K562 (cell line): ENCODE measurements around the gene LAMB3. TPM values are rescaled to one million over a fixed set of nuclear protein-coding genes. Genes with fewer than 3 reads are reported as not detected.

ENCODE experiments used
- CBX1 ChIP-seq: sonication (generic); IDR thresholded peaks from 2 replicates; pipeline ENCODE4 v1.6.1; 2016; ENCODE audit warnings: antibody characterized with exemption, low read depth, mild to moderate bottlenecking
- ZNF77 ChIP-seq: fragments of 250-450 bp; sonication (Bioruptor Pico); IDR thresholded peaks from 2 replicates; pipeline ENCODE4 v1.5.0; 2020
- polyA plus RNA-seq, 8 experiments: library from polyadenylated mRNA; depleted of rRNA in 4 of 8; stranded (reverse) in 5 of 8; unstranded in 3 of 8; fragments of >200 nt; fragmentation: Nextera tagmentation in 2 of 8; fragmentation: Illumina TruSeq in 1 of 8; extraction: Ambion mirVana in 2 of 8; extraction: Trizol in 1 of 8; gene quantifications; 2 replicates each; pipeline versions ENCODE4 v1.2.1 to v1.2.3, GENCODE V29; 2011 to 2014; ENCODE audit warnings: inconsistent platforms in 1 of 8, missing spikeins in 1 of 8
- total RNA-seq, 7 experiments: library from RNA; depleted of rRNA in 6 of 7; stranded (reverse); fragments of >200 nt in 6 of 7; fragmentation: Illumina TruSeq in 2 of 7; extraction: Trizol in 2 of 7; gene quantifications; 2 replicates each; pipeline versions ENCODE4 v1.2.1 to v1.2.3, GENCODE V29; 2011 to 2021; ENCODE audit warnings: low replicate concordance in 1 of 7
- TF ChIP-seq, protein P1 (sequence below), 2 experiments: IDR thresholded peaks; 2 replicates each; pipeline ENCODE4 v1.6.1; 2012; ENCODE audit warnings: improper control_type of control experiment in 2 of 2, low read depth in 2 of 2, low read length in 2 of 2, borderline replicate concordance in 1 of 2
- TF ChIP-seq, protein P2 (sequence below): fragments of 450-650 bp; conservative IDR thresholded peaks from 2 replicates; pipeline ENCODE4 v1.6.1; 2016; ENCODE audit warnings: missing genetic modification characterization, low read depth, mild to moderate bottlenecking, missing compliant biosample characterization, moderate library complexity
- TF ChIP-seq, protein P3 (sequence below): sonication (generic); formaldehyde crosslinking; IDR thresholded peaks from 2 replicates; pipeline ENCODE4 v1.8.0; 2023; ENCODE audit warnings: mild to moderate bottlenecking, missing genetic modification reagents
- TF ChIP-seq, protein P4 (sequence below): fragments of 450-650 bp; IDR thresholded peaks from 2 replicates; pipeline ENCODE4 v1.6.1; 2016; ENCODE audit warnings: mild to moderate bottlenecking, moderate library complexity

Gene LAMB3
- total and polyA plus RNA-seq, 9 of the 15 experiments (the other 6 are each of a cell fraction or from before 2014, with no cell fraction given): 0.08 to 1.3 (median 0.91) TPM

DNA sequence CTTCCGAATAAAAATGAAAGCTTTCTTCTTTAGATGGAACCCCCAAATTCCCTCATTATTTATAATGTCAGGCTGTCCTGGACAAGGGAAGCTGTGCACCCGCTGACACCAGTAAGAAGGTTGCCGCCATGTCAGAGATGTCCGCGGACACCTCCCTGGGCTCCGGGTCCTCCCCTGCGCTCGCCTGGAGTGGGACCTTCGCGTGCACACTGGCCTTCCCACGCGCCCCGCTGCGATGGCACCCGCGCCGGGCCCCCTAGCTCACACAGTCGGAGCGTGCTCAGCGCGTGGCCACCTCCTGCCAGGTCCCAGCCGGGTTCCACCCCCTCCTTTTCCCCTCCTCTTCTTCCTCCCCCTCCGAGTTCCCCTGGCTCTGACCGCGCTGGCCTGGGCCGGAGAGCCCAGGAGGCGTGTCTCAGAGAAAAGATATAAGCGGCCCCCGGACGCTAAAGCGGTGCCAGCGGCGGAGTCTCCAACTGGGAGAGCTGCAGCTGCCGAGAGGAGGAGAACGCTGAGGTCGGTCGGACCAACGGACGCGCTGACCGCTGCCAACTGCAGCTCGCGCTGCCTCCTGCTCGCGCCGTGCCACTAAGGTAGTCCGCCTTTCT, 22.8 kb upstream of the LAMB3 start, which contains the start of gene G0S2 (continued):
- TF ChIP-seq, protein P1, sequence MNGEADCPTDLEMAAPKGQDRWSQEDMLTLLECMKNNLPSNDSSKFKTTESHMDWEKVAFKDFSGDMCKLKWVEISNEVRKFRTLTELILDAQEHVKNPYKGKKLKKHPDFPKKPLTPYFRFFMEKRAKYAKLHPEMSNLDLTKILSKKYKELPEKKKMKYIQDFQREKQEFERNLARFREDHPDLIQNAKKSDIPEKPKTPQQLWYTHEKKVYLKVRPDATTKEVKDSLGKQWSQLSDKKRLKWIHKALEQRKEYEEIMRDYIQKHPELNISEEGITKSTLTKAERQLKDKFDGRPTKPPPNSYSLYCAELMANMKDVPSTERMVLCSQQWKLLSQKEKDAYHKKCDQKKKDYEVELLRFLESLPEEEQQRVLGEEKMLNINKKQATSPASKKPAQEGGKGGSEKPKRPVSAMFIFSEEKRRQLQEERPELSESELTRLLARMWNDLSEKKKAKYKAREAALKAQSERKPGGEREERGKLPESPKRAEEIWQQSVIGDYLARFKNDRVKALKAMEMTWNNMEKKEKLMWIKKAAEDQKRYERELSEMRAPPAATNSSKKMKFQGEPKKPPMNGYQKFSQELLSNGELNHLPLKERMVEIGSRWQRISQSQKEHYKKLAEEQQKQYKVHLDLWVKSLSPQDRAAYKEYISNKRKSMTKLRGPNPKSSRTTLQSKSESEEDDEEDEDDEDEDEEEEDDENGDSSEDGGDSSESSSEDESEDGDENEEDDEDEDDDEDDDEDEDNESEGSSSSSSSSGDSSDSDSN (IDR thresholded peaks at IDR 0.05; ENCODE audit: borderline replicate concordance in 1 of 2, low read depth in 2 of 2, low read length in 2 of 2): peak in 1 of 2 experiments; percentile 53; a peak in 1 of 4 replicates
- no peak for TF ChIP-seq ZNF77 (CRISPR knock-in tag)
- TF ChIP-seq, protein P2, sequence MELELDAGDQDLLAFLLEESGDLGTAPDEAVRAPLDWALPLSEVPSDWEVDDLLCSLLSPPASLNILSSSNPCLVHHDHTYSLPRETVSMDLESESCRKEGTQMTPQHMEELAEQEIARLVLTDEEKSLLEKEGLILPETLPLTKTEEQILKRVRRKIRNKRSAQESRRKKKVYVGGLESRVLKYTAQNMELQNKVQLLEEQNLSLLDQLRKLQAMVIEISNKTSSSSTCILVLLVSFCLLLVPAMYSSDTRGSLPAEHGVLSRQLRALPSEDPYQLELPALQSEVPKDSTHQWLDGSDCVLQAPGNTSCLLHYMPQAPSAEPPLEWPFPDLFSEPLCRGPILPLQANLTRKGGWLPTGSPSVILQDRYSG (tag): peak; percentile 69; the same call in 1 of the 2 replicates
- TF ChIP-seq, protein P3, sequence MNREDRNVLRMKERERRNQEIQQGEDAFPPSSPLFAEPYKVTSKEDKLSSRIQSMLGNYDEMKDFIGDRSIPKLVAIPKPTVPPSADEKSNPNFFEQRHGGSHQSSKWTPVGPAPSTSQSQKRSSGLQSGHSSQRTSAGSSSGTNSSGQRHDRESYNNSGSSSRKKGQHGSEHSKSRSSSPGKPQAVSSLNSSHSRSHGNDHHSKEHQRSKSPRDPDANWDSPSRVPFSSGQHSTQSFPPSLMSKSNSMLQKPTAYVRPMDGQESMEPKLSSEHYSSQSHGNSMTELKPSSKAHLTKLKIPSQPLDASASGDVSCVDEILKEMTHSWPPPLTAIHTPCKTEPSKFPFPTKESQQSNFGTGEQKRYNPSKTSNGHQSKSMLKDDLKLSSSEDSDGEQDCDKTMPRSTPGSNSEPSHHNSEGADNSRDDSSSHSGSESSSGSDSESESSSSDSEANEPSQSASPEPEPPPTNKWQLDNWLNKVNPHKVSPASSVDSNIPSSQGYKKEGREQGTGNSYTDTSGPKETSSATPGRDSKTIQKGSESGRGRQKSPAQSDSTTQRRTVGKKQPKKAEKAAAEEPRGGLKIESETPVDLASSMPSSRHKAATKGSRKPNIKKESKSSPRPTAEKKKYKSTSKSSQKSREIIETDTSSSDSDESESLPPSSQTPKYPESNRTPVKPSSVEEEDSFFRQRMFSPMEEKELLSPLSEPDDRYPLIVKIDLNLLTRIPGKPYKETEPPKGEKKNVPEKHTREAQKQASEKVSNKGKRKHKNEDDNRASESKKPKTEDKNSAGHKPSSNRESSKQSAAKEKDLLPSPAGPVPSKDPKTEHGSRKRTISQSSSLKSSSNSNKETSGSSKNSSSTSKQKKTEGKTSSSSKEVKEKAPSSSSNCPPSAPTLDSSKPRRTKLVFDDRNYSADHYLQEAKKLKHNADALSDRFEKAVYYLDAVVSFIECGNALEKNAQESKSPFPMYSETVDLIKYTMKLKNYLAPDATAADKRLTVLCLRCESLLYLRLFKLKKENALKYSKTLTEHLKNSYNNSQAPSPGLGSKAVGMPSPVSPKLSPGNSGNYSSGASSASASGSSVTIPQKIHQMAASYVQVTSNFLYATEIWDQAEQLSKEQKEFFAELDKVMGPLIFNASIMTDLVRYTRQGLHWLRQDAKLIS (CRISPR knock-in tag): peak; percentile 66; the same call in 1 of the 2 replicates
- TF ChIP-seq, protein P4, sequence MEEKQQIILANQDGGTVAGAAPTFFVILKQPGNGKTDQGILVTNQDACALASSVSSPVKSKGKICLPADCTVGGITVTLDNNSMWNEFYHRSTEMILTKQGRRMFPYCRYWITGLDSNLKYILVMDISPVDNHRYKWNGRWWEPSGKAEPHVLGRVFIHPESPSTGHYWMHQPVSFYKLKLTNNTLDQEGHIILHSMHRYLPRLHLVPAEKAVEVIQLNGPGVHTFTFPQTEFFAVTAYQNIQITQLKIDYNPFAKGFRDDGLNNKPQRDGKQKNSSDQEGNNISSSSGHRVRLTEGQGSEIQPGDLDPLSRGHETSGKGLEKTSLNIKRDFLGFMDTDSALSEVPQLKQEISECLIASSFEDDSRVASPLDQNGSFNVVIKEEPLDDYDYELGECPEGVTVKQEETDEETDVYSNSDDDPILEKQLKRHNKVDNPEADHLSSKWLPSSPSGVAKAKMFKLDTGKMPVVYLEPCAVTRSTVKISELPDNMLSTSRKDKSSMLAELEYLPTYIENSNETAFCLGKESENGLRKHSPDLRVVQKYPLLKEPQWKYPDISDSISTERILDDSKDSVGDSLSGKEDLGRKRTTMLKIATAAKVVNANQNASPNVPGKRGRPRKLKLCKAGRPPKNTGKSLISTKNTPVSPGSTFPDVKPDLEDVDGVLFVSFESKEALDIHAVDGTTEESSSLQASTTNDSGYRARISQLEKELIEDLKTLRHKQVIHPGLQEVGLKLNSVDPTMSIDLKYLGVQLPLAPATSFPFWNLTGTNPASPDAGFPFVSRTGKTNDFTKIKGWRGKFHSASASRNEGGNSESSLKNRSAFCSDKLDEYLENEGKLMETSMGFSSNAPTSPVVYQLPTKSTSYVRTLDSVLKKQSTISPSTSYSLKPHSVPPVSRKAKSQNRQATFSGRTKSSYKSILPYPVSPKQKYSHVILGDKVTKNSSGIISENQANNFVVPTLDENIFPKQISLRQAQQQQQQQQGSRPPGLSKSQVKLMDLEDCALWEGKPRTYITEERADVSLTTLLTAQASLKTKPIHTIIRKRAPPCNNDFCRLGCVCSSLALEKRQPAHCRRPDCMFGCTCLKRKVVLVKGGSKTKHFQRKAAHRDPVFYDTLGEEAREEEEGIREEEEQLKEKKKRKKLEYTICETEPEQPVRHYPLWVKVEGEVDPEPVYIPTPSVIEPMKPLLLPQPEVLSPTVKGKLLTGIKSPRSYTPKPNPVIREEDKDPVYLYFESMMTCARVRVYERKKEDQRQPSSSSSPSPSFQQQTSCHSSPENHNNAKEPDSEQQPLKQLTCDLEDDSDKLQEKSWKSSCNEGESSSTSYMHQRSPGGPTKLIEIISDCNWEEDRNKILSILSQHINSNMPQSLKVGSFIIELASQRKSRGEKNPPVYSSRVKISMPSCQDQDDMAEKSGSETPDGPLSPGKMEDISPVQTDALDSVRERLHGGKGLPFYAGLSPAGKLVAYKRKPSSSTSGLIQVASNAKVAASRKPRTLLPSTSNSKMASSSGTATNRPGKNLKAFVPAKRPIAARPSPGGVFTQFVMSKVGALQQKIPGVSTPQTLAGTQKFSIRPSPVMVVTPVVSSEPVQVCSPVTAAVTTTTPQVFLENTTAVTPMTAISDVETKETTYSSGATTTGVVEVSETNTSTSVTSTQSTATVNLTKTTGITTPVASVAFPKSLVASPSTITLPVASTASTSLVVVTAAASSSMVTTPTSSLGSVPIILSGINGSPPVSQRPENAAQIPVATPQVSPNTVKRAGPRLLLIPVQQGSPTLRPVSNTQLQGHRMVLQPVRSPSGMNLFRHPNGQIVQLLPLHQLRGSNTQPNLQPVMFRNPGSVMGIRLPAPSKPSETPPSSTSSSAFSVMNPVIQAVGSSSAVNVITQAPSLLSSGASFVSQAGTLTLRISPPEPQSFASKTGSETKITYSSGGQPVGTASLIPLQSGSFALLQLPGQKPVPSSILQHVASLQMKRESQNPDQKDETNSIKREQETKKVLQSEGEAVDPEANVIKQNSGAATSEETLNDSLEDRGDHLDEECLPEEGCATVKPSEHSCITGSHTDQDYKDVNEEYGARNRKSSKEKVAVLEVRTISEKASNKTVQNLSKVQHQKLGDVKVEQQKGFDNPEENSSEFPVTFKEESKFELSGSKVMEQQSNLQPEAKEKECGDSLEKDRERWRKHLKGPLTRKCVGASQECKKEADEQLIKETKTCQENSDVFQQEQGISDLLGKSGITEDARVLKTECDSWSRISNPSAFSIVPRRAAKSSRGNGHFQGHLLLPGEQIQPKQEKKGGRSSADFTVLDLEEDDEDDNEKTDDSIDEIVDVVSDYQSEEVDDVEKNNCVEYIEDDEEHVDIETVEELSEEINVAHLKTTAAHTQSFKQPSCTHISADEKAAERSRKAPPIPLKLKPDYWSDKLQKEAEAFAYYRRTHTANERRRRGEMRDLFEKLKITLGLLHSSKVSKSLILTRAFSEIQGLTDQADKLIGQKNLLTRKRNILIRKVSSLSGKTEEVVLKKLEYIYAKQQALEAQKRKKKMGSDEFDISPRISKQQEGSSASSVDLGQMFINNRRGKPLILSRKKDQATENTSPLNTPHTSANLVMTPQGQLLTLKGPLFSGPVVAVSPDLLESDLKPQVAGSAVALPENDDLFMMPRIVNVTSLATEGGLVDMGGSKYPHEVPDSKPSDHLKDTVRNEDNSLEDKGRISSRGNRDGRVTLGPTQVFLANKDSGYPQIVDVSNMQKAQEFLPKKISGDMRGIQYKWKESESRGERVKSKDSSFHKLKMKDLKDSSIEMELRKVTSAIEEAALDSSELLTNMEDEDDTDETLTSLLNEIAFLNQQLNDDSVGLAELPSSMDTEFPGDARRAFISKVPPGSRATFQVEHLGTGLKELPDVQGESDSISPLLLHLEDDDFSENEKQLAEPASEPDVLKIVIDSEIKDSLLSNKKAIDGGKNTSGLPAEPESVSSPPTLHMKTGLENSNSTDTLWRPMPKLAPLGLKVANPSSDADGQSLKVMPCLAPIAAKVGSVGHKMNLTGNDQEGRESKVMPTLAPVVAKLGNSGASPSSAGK: peak; percentile 98
- TF ChIP-seq CBX1: peak; percentile 86
